GM12801 (cell line): ENCODE measurements around the gene CLMN.

Experiments
- TF ChIP-seq, protein P1 (sequence below): IDR thresholded peaks from one replicate; pipeline ENCODE4 v1.5.1; 2011; ENCODE audit warnings: control low read depth; ENCODE audit not compliant: insufficient read length; ENCODE audit errors: extremely low read depth

The CLMN gene

DNA sequence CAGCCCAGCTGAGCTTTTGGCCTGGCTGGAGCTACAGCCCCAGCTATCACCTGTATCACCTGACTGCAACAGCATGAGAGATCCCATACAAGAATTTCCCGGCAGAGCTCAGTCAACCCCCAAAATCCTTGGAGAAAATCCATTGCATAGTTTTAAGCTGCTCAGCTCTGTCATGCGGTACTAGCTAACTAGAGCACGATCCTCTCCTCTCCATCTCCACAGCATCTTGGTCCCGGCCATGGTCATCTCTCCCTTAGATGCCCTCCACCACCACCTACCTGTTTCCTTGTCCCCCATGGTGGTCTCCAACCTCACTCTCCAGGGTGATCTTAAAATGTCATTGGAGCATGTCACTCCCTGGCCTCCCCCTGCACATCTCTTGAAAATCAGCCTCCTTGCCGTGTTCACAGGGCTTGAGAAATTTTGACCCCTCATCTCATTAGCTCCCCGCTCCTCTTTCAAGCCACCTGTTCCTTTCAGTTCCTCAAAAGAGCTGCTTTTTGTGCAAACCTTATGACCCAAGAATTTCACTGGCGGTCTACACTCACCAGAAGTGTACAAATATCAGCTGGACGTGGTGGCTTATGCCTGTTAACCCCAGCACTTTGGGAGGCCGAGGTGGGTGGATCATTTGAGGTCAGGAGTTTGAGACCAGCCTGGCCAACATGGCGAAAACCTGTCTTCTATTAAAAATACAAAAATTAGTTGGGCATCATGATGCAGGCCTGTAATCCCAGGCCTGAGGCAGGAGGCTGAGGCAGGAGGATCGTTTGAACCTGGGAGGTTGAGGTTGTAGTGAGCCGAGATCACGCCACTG is 8.1 kb upstream of the CLMN start:
- TF ChIP-seq, protein P1, sequence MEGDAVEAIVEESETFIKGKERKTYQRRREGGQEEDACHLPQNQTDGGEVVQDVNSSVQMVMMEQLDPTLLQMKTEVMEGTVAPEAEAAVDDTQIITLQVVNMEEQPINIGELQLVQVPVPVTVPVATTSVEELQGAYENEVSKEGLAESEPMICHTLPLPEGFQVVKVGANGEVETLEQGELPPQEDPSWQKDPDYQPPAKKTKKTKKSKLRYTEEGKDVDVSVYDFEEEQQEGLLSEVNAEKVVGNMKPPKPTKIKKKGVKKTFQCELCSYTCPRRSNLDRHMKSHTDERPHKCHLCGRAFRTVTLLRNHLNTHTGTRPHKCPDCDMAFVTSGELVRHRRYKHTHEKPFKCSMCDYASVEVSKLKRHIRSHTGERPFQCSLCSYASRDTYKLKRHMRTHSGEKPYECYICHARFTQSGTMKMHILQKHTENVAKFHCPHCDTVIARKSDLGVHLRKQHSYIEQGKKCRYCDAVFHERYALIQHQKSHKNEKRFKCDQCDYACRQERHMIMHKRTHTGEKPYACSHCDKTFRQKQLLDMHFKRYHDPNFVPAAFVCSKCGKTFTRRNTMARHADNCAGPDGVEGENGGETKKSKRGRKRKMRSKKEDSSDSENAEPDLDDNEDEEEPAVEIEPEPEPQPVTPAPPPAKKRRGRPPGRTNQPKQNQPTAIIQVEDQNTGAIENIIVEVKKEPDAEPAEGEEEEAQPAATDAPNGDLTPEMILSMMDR: no peak

DNA sequence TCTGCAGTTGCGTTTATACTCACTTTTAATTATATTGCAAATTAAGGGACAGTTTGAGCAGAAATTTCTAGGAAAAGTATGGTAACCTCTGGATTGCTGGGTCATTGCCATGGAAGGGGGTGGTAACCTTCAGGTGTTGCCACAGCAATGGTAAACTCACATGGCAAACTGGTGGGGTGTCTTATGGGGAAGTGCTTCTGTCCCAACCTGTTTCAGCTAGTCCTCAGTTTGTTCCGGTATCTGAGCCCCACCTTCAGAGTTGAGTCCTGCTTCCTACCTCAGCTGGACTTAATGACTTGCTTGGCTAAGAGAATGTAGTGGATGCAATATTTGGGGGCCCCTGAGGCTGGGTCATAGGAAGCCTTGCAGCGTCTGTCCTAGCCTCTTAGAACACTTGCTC is 7.3 kb upstream of the CLMN start:
- TF ChIP-seq, protein P1: no peak

DNA sequence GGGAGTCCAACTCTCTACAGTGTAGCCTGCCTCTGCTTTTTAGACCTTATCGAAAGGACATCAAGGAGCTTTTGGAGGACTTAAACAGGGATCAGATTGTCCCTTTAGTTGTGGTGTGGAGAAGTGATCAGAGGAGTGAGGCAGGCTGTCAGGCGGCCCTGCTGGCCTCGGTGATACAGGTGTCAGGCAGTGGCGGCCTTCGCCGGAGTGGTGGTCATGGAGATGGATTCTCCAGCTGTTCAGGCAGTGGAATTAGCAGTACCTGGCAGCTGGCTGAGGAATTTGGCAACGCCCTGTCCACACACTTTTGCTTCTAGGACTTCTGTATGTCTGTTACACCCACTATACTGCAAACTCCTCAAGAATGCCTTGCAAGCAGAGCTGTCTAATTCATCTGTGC is 4.2 kb upstream of the CLMN start:
- TF ChIP-seq, protein P1: no peak

DNA sequence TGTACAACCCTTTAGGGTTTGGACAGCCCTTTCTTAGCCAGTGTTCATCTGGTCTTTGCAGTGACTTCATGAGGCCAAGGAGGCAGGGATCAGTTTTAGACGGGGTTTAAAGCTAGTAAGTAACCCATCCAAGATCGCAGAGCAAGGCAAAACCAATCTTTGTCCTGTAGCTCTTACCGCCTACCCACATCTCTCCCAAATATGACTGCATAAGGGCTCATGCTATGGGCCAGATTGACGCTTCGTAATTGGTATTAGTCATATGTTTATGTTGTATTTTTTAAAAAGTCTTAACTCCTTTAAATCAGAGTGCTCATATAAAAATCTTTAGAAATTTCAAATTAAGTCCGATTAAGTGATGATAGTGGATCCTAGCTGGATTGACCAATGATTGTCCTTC is 3.7 kb upstream of the CLMN start:
- TF ChIP-seq, protein P1: no peak

DNA sequence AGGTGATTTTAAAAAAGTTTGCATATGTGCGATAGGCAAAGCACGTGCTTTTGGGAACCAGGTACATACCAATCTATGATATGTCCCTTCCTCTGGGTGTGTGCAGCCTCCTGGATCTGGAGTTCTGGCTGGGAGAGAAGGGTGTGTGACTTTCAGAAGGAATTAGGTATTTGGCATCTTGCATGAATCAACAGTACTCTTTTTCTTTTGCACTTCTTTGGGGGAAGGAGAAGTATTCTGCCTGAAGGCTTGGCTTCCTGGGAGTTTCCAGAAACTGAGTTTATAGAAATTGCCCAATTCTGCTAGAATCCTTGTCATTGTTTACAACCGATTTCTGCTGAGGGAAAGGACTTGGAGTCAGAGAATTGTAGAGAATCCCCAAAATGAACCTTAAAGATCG is 2.9 kb upstream of the CLMN start:
- TF ChIP-seq, protein P1: no peak

DNA sequence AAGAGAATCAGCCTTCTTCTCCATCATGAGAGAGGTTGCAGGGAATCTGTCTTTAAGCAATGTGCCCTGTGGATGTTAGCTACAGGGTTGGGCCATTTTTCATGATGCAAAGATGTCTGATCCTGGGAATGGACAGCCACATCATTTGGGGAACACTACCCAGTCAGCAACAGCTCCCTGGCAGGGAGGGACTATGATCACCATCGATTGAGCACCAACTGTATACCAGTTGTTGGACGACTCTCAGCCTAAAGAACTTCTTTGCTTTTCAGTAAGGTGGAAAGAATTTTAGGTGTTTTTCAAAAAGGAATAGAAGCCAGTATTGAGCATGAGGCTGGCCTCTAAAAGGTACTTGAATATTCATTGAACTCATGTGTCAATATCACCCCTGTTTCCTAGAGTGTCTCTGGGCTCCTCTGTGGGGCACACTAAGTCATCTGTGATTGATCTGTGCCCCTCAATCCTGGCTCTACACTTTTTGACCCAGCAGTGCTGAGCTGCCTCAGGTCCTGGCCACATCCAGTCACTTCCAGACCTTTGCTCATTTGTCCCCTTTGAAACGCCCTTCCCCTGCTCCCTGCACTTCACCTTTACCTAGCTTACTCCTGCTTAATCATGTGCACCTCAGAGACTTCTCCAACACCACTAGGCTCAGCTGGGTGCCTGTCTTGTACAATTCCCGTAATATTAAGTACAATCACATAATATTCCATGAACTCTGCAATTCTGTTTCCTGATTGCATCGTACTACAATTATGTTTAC is 2.2 kb upstream of the CLMN start:
- TF ChIP-seq, protein P1: no peak

DNA sequence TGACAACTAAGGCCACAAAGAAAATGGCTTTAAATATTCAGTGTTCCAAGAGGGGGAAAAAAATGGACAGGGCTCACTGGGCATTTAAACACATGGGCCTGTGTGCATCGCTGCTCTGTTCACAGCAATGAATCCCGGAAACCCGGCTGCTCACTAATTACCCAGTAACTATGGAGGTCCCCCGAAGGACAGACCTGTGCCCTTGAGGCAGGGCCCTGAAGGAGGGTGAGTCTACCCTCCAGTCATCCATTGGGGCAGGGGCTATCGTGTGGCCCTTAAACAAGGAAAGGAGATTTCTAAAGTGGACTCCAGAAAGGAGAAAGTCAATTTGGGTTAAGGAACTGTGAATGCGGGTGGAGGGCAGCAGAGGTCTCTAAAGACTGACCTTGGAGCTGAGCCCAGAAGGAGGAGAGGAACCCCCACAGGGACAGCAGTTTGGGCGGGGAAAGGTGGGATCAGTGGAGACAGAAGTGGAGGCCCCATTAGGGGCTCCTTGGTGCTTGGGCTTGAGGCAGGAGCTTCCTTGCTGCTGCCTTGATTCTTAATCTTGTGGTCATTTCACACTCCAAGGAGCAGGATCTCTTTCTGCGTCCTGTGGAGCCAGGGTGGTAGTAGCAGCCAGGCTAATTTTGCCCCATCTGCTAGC is 1.4 kb upstream of the CLMN start:
- TF ChIP-seq, protein P1: no peak
